Calu3 (cell line): ENCODE results near the gene CTNNA2. TPM values are rescaled to one million over a fixed set of nuclear protein-coding genes. Genes with fewer than 3 reads are reported as not detected.

Experiments used
- BruUV-seq: library from RNA; stranded (reverse); fragments of 400-500 nt; replicated peaks from 2 replicates; lab custom pipeline; 2021; lab: Mats Ljungman, UMichigan
- CTCF ChIA-PET: fragments of 300-600 bp; sonication (Branson Sonifier 250); formaldehyde crosslinking; loops from one replicate; lab custom pipeline; 2022; ENCODE audit warnings: antibody characterized with exemption; lab: Charles Lee
- DNase-seq: peaks from one replicate; pipeline ENCODE4 v3.0.0; 2022
- H3K27ac Mint-ChIP-seq: one replicate; pipeline ENCODE4 v1.8.0; 2022; ENCODE audit warnings: mixed read lengths; ENCODE audit not compliant: unreplicated experiment
- H3K27me3 Mint-ChIP-seq: one replicate; pipeline ENCODE4 v1.8.0; 2022; ENCODE audit warnings: mixed read lengths; ENCODE audit not compliant: unreplicated experiment
- H3K36me3 Mint-ChIP-seq: one replicate; pipeline ENCODE4 v1.8.0; 2022; ENCODE audit warnings: mild to moderate bottlenecking, moderate library complexity, mixed read lengths; ENCODE audit not compliant: insufficient read depth, unreplicated experiment
- H3K4me1 Mint-ChIP-seq: one replicate; pipeline ENCODE4 v1.8.0; 2022; ENCODE audit warnings: mild to moderate bottlenecking, low read depth, mixed read lengths; ENCODE audit not compliant: unreplicated experiment
- H3K4me3 Mint-ChIP-seq: one replicate; pipeline ENCODE4 v1.8.0; 2022; ENCODE audit warnings: mild to moderate bottlenecking, low read depth, moderate library complexity, mixed read lengths; ENCODE audit not compliant: unreplicated experiment
- H3K9me3 Mint-ChIP-seq: one replicate; pipeline ENCODE4 v1.8.0; 2022; ENCODE audit warnings: low read depth, mixed read lengths; ENCODE audit not compliant: unreplicated experiment
- intact Hi-C: fragments of 100-400 bp; cut with micrococcal nuclease; formaldehyde crosslinking; loops from one replicate; pipeline ENCODE4 v1.10.0; 2022; ENCODE audit not compliant: unreplicated experiment
- total RNA-seq: library from RNA; stranded (reverse); gene quantifications from 2 replicates; pipeline ENCODE4 v1.2.3, GENCODE V29; 2022
- TF ChIP-seq, protein P1 (sequence below): fragments of 200-600 bp; IDR thresholded peaks from one replicate; pipeline ENCODE4 v1.8.0; 2022; ENCODE audit warnings: antibody characterized with exemption; ENCODE audit not compliant: unreplicated experiment

Gene CTNNA2
- total RNA-seq, 1 experiment from 2014 or later = not detected

DNA sequence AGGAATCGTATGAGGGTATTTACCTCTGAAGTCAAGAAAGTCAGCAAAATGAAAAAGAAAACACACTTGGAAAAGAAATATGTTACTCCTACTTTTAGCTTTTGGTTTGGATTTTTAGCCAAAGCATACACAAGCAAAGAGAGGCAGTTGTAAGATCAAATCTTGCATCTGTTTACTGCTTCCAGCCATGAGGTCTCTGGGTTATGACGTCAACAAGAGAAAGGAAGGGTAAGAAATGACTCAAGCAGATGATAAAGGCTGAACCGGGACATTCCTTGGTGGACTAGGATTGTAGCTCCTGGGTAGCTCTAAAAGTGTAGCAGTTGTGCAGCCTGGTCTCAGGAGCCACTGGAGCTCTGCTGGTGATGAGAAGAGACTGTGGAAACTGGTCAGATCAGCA lies 16.8 kb downstream of the CTNNA2 start:
- CTCF ChIA-PET = no interaction called here
- peaks cover 21% of the 10 kb centered on the region for H3K9me3 Mint-ChIP-seq
- no peaks in the 10 kb centered on the region for H3K27me3 Mint-ChIP-seq
- H3K27ac Mint-ChIP-seq = no peak overlapping the region
- no peak overlapping the region for H3K4me3 Mint-ChIP-seq
- intact Hi-C loops = no loop called here
- DNase-seq = no peak
- TF ChIP-seq, protein P1, sequence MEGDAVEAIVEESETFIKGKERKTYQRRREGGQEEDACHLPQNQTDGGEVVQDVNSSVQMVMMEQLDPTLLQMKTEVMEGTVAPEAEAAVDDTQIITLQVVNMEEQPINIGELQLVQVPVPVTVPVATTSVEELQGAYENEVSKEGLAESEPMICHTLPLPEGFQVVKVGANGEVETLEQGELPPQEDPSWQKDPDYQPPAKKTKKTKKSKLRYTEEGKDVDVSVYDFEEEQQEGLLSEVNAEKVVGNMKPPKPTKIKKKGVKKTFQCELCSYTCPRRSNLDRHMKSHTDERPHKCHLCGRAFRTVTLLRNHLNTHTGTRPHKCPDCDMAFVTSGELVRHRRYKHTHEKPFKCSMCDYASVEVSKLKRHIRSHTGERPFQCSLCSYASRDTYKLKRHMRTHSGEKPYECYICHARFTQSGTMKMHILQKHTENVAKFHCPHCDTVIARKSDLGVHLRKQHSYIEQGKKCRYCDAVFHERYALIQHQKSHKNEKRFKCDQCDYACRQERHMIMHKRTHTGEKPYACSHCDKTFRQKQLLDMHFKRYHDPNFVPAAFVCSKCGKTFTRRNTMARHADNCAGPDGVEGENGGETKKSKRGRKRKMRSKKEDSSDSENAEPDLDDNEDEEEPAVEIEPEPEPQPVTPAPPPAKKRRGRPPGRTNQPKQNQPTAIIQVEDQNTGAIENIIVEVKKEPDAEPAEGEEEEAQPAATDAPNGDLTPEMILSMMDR = no peak
- no peaks in the 10 kb centered on the region for H3K36me3 Mint-ChIP-seq
- BruUV-seq = no TSS peak
- H3K4me1 Mint-ChIP-seq = no peaks in the 10 kb centered on the region

DNA sequence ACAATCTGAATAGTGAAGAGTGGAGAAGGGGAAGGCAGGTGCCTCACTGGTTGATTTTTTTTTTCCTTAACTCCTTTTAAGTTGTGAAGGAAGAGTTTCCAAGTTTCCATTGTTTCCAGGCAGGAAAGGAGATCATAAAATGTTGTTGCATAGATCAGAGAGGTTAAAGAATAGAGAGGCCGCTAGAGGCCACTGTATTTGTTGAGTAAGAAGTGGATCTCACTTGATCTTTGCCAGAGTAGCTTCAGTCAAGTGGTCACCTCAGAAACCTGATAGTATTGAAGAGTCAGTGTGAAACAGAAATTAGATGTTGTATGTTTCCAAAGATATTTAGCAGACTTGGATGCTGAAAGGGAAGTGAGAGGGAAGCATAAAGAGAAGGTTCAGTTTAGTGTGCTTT lies 17.6 kb downstream of the CTNNA2 start:
- DNase-seq = no peak
- no peak overlapping the region for H3K4me3 Mint-ChIP-seq
- BruUV-seq = no TSS peak
- H3K27ac Mint-ChIP-seq = no peak overlapping the region
- TF ChIP-seq, protein P1 = no peak
- H3K4me1 Mint-ChIP-seq = no peaks in the 10 kb centered on the region
- no peaks in the 10 kb centered on the region for H3K36me3 Mint-ChIP-seq
- CTCF ChIA-PET = no interaction called here
- H3K27me3 Mint-ChIP-seq = no peaks in the 10 kb centered on the region
- intact Hi-C loops = no loop called here
- peaks cover 21% of the 10 kb centered on the region for H3K9me3 Mint-ChIP-seq

DNA sequence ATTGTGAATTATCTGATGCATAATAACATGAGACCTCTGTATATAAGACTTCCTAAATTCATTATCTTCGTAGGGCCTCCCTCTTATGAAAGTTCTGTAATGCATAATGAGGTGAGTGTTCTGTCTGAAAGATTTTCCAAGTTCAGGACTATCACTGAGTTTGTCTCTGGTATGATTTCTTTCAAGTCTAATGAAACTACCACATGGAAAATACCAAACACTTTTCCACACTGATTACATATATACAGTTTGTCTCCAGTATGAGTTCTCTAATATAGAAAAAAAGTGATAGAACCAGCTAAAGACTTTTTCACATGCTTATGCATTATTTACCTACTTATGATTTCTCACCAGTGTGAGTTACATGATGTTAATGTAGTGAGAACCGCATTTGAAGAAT lies 34.7 kb downstream of the CTNNA2 start:
- intact Hi-C loops = no loop called here
- Mint-ChIP-seq H3K4me3 (no peak overlapping the region), H3K9me3 (peaks cover 10% of the 10 kb centered on the region), H3K4me1 (no peaks in the 10 kb centered on the region), H3K27me3 (no peaks in the 10 kb centered on the region), H3K27ac (no peak overlapping the region), H3K36me3 (no peaks in the 10 kb centered on the region)
- BruUV-seq = no TSS peak
- CTCF ChIA-PET = no interaction called here
- TF ChIP-seq, protein P1 = no peak
- DNase-seq = no peak

DNA sequence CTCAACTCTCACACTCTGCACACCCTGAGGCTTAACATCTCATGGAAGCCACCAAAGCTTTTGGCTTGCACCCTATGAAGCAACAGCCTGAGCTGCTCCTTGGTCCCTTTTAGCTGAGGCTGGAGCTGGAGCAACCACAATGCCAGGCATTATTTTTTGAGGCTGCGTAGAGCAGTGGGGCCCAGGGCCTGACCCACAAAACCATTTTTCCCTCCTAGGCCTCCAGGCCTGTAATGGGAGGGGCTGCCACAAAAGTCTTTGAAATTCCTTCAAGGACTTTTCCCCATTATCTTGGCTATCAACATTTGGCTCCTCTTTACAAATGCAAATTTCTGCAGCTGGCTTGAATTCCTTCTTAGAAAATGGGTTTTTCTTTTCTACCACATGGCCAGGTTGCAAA lies 39.8 kb downstream of the CTNNA2 start:
- no peak overlapping the region for H3K4me3 Mint-ChIP-seq
- H3K9me3 Mint-ChIP-seq = peaks cover 10% of the 10 kb centered on the region
- TF ChIP-seq, protein P1 = no peak
- H3K4me1 Mint-ChIP-seq = no peaks in the 10 kb centered on the region
- no peak for DNase-seq
- intact Hi-C loops = no loop called here
- no peaks in the 10 kb centered on the region for H3K27me3 Mint-ChIP-seq
- CTCF ChIA-PET = no interaction called here
- BruUV-seq = no TSS peak
- no peaks in the 10 kb centered on the region for H3K36me3 Mint-ChIP-seq
- H3K27ac Mint-ChIP-seq = no peak overlapping the region
